NCI-H1930 (cell line): Measurements from ENCODE around the gene ANLN.

Source experiments
- DNase-seq, 2 experiments: peaks; one replicate each; lab custom pipeline; 2025; lab: John Stamatoyannopoulos, UW

The ANLN gene

DNA sequence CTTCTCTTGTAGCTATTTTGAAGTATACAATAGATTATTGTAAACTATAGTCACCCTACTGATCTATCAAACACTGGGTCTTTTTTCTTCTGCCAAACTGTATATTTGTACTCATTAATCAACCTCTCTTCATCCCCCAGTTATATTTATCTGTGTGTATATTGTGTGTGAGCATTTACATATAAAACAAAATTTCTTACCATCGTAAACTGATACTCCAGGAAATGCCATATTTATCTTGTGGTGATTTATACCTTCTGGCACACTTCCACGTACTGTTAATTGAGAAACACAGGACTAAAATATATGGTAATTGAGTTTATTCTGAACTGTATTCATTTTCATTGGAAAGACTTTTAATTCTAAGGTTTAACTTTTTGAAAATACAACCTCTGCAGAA lies 18.9 kb downstream of the ANLN start:
- DNase-seq, result no peak

GRCh38 chr7:36409180-36409579 lies 19.5 kb downstream of the ANLN start:
- no peak for DNase-seq

GRCh38 chr7:36415144-36415543 lies 25.5 kb downstream of the ANLN start:
- no peak for DNase-seq

- no peak for DNase-seq
Observed at GRCh38 chr7:36416251-36416650, 26.6 kb downstream of the ANLN start.

GRCh38 chr7:36420307-36420706 lies 30.6 kb downstream of the ANLN start:
- DNase-seq, result no peak

GRCh38 chr7:36422072-36422471 lies 32.4 kb downstream of the ANLN start:
- DNase-seq, result no peak

DNA sequence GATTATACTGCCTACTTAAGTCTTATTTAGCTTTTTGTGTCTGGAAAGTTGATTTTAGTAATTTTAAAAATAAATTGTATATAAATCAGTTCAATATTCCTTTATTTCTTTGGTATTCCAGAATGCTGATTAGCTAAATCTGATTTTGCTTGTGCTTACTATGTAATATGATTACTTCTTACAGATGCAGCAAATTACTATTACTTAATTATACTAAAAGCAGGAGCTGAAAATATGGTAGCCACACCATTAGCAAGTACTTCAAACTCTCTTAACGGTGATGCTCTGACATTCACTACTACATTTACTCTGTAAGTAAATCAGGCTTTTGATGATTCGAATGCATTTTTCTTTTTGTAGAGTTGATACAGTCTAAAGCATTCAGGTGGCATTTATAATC lies 34.0 kb downstream of the ANLN start:
- no peak for DNase-seq

- DNase-seq, result no peak
Observed at GRCh38 chr7:36430186-36430585, 40.5 kb downstream of the ANLN start.

- no peak for DNase-seq
Observed at GRCh38 chr7:36430881-36431280, 41.2 kb downstream of the ANLN start.

- DNase-seq, result no peak
Observed at GRCh38 chr7:36438211-36438610, 48.5 kb downstream of the ANLN start.

DNA sequence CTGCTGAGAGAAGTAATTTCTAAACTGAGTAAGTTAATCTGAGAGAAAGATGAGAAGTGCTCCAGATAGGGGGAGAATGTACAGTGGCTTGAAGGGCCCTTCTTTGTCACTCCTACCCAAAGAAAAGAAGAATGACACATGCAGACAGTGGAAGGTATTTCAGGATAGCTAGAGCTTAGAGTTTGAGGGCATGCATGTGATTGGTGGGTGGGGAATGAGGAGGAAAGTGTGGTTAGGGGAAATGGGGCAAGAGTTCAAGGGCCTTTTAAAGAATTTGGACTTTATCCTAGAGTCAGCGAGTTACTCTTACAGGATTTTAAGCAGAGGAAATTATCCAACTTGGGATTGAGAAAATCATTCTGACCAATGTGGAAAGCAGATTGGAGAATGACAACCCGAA lies 50.0 kb downstream of the ANLN start:
- no peak for DNase-seq

- no peak for DNase-seq
Observed at GRCh38 chr7:36440880-36441279, 51.2 kb downstream of the ANLN start.

DNA sequence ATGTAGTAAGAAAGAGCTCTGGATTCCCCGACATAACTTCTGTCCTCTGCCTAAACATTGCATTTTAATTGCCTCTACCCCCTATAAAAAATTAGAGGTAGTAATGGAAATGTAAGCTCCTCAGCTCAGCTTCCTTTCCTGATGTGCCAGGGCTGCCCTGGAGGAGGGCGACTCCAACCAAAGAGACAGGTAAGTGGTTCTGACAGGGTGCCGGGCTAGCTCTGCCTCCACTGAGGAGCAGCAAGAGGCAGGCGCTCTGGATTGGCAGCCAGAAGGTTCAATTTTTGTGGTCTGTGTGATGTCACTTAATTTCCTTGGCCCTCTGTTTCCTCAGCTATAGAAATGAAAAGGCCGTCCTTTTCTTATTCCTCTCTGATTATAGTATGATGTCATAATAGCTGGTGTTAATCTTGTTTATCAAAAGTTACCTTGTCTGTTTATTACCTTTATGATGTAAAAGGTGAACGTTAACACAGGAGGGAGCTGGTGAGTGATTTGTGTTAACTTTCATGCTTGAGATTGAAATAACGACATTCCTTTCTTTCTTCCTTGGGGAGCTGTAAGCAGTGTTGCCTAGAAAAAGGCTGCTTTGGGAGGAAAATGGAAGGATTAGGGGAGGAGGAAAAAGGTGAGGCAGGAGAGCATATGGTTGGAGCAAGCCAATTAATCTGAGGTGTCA lies 51.8 kb downstream of the ANLN start:
- DNase-seq, result no peak

DNA sequence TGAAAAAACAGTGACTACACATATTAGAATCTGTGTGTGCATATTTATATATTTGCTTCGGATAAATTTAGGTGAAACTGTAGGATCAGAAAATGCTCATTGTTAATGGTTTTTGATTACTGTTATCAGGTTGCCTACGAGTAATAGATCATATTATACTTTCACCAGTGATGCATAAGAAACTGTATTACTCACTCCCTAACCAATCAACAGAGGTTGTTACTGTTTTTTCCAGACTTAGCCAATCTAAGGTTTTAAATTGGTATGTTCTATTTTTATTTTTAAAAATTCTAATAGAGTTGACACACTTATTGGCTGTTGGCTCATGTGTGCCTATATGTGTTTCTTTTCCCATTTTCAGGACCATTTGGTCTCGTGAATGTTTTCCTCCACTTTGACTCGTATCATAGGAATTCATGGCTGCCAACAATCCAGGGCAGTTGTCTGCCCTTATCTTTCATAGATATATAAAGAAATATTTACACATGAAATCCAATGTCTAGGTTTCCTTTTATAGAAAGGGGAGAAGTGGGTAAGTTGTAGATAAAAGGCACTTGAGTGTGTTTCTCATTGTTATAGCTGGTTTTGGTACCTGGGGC lies 59.2 kb downstream of the ANLN start:
- no peak for DNase-seq

GRCh38 chr7:36449685-36450084 lies 60.0 kb downstream of the ANLN start:
- DNase-seq, result no peak

DNA sequence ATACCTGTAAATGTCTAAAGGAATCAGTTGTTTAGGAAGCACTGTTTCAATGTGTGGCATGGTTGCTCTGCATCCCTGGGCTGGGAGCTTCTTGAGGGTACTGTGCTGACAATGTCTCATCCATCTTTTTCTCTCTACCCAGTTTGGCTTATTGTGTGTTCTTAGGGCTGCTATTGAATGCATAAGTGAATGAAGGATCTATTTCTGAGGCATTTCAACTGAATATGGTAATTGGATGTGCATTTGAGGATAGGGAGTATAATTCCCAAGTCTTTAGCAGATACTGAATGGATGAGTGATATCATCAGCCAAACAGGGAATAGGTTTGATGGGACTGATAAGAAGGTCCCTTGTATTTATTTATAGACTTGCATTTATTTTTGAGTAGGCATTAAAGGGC lies 64.1 kb downstream of the ANLN start:
- DNase-seq, result no peak

GRCh38 chr7:36455646-36456045 lies 66.0 kb downstream of the ANLN start:
- DNase-seq, result no peak

DNA sequence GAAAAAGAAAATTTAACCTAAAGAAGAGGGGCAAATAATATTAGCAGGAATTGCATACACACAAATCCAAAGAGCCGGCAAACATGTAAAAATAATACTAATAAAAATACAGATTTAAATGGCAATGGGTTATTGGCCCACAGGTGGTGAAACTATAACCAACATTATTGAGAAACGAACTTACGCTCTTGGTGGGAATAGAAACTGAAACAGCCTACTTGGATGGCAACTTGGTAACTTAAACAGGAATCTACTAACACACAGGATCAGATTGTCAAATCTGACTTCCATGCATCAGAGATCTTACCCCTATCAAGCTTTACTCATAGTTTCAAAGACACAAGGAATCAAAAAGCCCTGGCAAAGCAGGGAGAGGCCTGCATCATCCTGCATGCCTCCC lies 66.5 kb downstream of the ANLN start:
- no peak for DNase-seq

- no peak for DNase-seq
Observed at GRCh38 chr7:36456548-36456947, 66.9 kb downstream of the ANLN start.

GRCh38 chr7:36459236-36459960 lies 69.7 kb downstream of the ANLN start:
- DNase-seq, result no peak

GRCh38 chr7:36460811-36461429 lies 71.3 kb downstream of the ANLN start:
- no peak for DNase-seq

- DNase-seq, result no peak
Observed at GRCh38 chr7:36462551-36463137, 73.0 kb downstream of the ANLN start.

DNA sequence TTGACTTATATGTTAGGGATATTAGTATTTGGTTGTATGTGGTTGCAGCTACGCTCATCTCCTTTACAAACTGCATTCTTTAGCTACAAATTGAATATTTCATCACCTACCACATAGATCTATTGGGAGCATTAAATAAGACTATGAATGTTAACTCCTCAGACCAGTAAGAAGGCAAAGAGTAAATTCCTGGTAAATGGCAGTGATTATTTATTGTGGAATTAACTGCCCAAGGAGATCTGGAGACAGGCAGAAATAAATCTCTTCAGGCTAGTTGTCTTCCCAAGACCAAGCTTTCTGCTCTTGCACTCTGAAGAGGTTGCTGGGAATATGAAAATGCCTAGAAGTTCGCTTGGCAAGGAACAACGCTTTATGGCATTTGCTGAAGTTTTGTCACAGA lies 74.6 kb downstream of the ANLN start:
- DNase-seq, result no peak
